Large intestine (tissue), 3 donors: ENCODE data around the gene HARBI1. TPM values are rescaled to one million over a fixed set of nuclear protein-coding genes. Genes with fewer than 3 reads are reported as not detected.

Experiments used
- DNase-seq, 2 donors: peaks; one replicate each; pipeline versions ENCODE4 v3.0.0 to v3.0.0-alpha.2; 2013
- H3K27ac ChIP-seq: one replicate; pipeline ENCODE4 v1.5.1; 2013; ENCODE audit warnings: low read length
- H3K27me3 ChIP-seq: 2 replicates; pipeline ENCODE4 v1.6.1; 2013; ENCODE audit warnings: low read length; ENCODE audit not compliant: control insufficient read depth, insufficient read depth
- H3K36me3 ChIP-seq: 2 replicates; pipeline ENCODE4 v1.6.1; 2013; ENCODE audit warnings: low read length; ENCODE audit not compliant: control insufficient read depth, insufficient read depth
- H3K4me1 ChIP-seq: one replicate; pipeline ENCODE4 v1.6.1; 2013; ENCODE audit warnings: low read length; ENCODE audit not compliant: control insufficient read depth, insufficient read depth
- H3K4me3 ChIP-seq: one replicate; pipeline ENCODE4 v1.5.1; 2013; ENCODE audit warnings: low read length
- H3K9me3 ChIP-seq: one replicate; pipeline ENCODE4 v1.6.1; 2013; ENCODE audit warnings: mild to moderate bottlenecking, low read depth, low read length, moderate library complexity; ENCODE audit not compliant: control insufficient read depth
- WGBS: methylation state at CpG from one replicate; pipeline ENCODE4 v1.1.5; 2013; ENCODE audit warnings: low lambda C conversion rate; ENCODE audit not compliant: insufficient coverage; 5-methylcytosine and 5-hydroxymethylcytosine counted together
- polyA plus RNA-seq: library from polyadenylated mRNA; unstranded; fragments of 120-200 nt; gene quantifications from one replicate; pipeline ENCODE4 v1.2.1, GENCODE V29; 2013

HARBI1 gene
- polyA plus RNA-seq, 1 donor: 5.4 TPM

GRCh38 chr11:46554213-46555147 is 62.5 kb downstream of the HARBI1 start:
- peak; percentile 80 to 95 for DNase-seq
- H3K27me3 ChIP-seq: no peaks in the 10 kb centered on the region
- no peak overlapping the region for H3K4me3 ChIP-seq
- no CpG with 5 or more reads among the region's 5 CpGs for WGBS
- no peaks in the 10 kb centered on the region for H3K36me3 ChIP-seq
- H3K9me3 ChIP-seq: no peaks in the 10 kb centered on the region
- H3K4me1 ChIP-seq: peaks cover 34% of the 10 kb centered on the region
- peak overlapping the region; percentile 92 for H3K27ac ChIP-seq

DNA sequence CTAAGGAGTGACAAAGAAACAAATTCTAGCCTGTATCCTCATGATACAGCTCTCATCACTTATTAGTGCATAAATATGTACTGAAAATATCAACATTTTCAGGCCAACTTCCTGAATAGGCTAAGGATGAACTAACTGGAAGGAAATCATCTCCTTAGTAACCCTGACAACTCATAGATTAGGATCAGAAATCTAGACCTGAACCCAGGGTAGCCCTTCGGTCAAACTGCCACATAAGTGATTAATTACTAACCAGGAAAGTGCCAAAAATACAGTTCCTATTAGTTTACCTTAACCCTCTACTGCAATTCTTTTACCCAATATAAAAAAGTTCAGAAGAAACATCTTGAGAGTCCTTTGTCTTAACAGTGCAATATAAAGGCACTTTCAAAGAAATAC is 63.2 kb downstream of the HARBI1 start:
- peak in 1 of 2 donors; percentile 42 for DNase-seq
- H3K36me3 ChIP-seq: no peaks in the 10 kb centered on the region
- WGBS: no CpG with 5 or more reads among the region's 1 CpG
- H3K4me1 ChIP-seq: peaks cover 34% of the 10 kb centered on the region
- peak overlapping the region; percentile 90 for H3K27ac ChIP-seq
- no peaks in the 10 kb centered on the region for H3K27me3 ChIP-seq
- no peaks in the 10 kb centered on the region for H3K9me3 ChIP-seq
- no peak overlapping the region for H3K4me3 ChIP-seq

Other genes with a start within 250 kb of the HARBI1 start
- gene MDK, start 235.6 kb downstream of the HARBI1 start, polyA plus RNA-seq: 232 TPM
- 7.1 TPM for gene CHRM4, start 225.5 kb downstream of the HARBI1 start, polyA plus RNA-seq
- gene AMBRA1, start 23.2 kb downstream of the HARBI1 start, polyA plus RNA-seq: 20.2 TPM
- gene ATG13, start 326 bp upstream of the HARBI1 start, polyA plus RNA-seq: 52.9 TPM
- 47.2 TPM for gene ARHGAP1, start 83.4 kb upstream of the HARBI1 start, polyA plus RNA-seq
- gene ZNF408, start 83.8 kb upstream of the HARBI1 start, polyA plus RNA-seq: 9.5 TPM
- 0.28 TPM for gene F2, start 102.0 kb upstream of the HARBI1 start, polyA plus RNA-seq
- 52.5 TPM for gene CKAP5, start 229.1 kb upstream of the HARBI1 start, polyA plus RNA-seq